T-helper 2 cell treated with Interferon-gamma antibody and Interleukin-4, amounts not matched to agents 5 μg/mL and 100 μg/mL, for 36 hours (primary cell): Measurements from ENCODE around the gene CBX2.
"Not testable (repeated sequence)": the region's sequence is repeated elsewhere in the genome, so short reads cannot be mapped to it uniquely, and the experiment has no call there.

Experiments used
- DNase-seq: peaks from one replicate; pipeline ENCODE4 v3.0.0; 2021; ENCODE audit warnings: low spot score
- H3K27ac Mint-ChIP-seq: one replicate; pipeline ENCODE4 v1.8.0; 2021; ENCODE audit warnings: mild to moderate bottlenecking, mixed read lengths
- H3K27me3 Mint-ChIP-seq: one replicate; pipeline ENCODE4 v1.8.0; 2021; ENCODE audit warnings: low read depth, mixed read lengths
- H3K36me3 Mint-ChIP-seq: one replicate; pipeline ENCODE4 v1.8.0; 2021; ENCODE audit warnings: low read depth, mixed read lengths
- H3K4me1 Mint-ChIP-seq: one replicate; pipeline ENCODE4 v1.8.0; 2021; ENCODE audit warnings: low read depth, mixed read lengths
- H3K4me3 Mint-ChIP-seq: one replicate; pipeline ENCODE4 v1.8.0; 2022; ENCODE audit warnings: mild to moderate bottlenecking, moderate library complexity, mixed read lengths
- H3K9me3 Mint-ChIP-seq: one replicate; pipeline ENCODE4 v1.8.0; 2021; ENCODE audit warnings: mixed read lengths

Gene CBX2

DNA sequence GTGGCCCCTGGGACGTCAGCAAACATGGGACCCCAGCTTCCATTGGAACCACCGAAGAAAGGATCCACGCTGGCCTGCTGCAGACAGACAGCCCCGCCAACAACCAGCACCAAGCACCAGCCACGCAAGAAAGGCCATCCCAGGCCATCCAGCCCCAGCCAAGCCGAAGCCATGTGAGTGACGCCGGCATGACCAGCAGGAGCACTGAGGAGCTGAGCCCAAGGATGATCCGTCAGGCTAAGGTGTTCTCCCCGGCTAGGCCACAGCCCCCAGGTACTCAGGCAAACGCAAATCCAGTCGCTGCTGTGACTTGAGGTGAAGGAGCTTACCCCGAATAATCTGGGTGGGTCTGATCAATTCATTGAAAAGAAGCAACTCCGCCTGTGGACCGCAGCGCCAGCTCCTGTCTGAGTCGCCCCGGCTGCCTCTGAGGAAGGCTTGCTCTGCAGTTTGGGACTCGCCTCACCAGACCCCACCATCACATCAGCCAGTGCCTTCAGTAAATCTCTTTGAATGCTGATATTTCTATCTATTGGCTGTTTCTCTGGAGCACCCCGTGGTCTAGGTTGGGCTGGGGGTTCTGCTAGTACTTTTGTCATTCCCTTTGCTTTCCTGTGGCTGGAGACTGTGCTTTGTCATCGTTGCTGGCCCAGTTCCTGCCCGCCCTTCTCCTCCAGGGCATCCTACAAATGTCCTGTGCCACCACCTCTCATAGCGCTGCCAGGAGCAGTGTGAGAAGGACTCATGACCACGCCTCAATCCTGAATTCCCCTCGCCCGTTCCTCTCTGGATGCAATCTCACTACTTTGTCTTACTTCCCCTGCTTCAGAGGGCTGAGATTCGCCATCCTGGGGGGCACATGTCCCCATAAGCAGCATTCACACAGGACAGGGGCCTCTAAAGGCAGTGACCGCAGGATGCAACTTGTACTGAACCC, 8.1 kb upstream of the CBX2 start:
- no peak for DNase-seq
- H3K4me1 Mint-ChIP-seq, result no peaks in the 10 kb centered on the region
- no peaks in the 10 kb centered on the region for H3K36me3 Mint-ChIP-seq
- H3K27me3 Mint-ChIP-seq, result peaks cover 25% of the 10 kb centered on the region
- H3K9me3 Mint-ChIP-seq, result no peaks in the 10 kb centered on the region
- no peak overlapping the region for H3K4me3 Mint-ChIP-seq
- no peak overlapping the region for H3K27ac Mint-ChIP-seq

DNA sequence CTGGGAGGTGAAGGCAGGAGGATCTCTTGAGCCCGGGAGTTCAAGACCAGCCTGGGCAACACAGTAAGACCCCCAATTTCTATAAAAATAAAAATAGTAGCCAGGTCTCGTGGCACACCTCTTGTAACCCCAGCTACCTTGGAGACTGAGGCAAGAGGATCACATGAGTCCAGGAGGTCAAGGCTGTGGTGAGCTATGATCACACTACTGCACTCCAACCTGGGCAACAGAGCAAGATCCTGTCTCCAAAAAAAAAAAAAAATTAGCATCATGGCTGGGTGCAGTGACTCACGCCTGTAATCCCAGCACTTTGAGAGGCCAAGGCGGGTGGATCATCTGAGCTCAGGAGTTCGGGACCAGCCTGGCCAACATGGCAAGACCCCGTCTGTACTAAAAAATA, 6.7 kb upstream of the CBX2 start:
- no peaks in the 10 kb centered on the region for H3K4me1 Mint-ChIP-seq
- H3K4me3 Mint-ChIP-seq, result no peak overlapping the region
- DNase-seq, result no peak
- peaks cover 39% of the 10 kb centered on the region for H3K27me3 Mint-ChIP-seq
- no peaks in the 10 kb centered on the region for H3K9me3 Mint-ChIP-seq
- no peak overlapping the region for H3K27ac Mint-ChIP-seq
- H3K36me3 Mint-ChIP-seq, result no peaks in the 10 kb centered on the region

DNA sequence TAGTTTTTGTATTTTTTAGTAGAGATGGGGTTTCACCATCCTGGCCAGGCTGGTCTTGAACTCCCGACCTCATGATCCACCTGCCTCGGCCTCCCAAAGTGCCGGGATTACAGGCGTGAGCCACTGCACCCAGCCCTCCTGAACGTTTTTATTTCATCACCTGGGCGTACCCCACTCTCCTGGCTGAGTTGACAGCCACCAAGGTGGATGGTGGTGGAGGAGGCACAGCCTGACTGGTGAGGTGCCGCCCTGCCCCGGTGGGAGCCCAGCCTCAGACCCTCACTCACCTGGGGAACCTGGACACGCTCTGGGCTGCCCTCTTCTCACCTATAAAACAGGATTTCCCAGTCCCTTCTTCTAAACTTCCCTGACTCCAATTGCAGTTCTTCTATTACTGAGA, 5.2 kb upstream of the CBX2 start:
- DNase-seq, H3K4me3 Mint-ChIP-seq, H3K9me3 Mint-ChIP-seq, H3K27ac Mint-ChIP-seq, H3K4me1 Mint-ChIP-seq, H3K36me3 Mint-ChIP-seq: not testable (repeated sequence)
- peaks cover 44% of the 10 kb centered on the region for H3K27me3 Mint-ChIP-seq

DNA sequence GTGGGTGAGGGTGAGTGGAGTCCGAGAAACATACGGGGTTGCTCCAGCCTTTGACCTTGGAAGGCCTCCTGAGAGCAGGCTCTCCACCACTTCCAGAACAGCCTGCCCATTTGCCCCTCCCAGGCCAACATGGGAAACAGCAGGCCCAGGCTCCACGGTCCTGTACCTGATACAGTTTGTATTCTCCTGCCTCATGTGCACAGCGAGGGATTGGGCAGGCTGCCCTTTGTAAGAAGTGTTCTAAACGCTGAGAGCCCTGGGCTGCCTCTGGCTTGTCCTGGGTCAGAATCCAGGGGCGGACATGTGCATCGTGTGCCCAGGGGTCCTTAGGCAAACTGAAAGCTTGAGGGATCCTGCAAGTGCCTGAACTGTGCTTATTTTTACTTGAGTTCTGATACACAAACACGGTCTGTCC, 3.4 kb upstream of the CBX2 start:
- Mint-ChIP-seq H3K27ac (no peak overlapping the region), H3K27me3 (peaks cover 53% of the 10 kb centered on the region), H3K36me3 (no peaks in the 10 kb centered on the region), H3K9me3 (no peaks in the 10 kb centered on the region), H3K4me3 (no peak overlapping the region), H3K4me1 (peaks cover 14% of the 10 kb centered on the region)
- no peak for DNase-seq

DNA sequence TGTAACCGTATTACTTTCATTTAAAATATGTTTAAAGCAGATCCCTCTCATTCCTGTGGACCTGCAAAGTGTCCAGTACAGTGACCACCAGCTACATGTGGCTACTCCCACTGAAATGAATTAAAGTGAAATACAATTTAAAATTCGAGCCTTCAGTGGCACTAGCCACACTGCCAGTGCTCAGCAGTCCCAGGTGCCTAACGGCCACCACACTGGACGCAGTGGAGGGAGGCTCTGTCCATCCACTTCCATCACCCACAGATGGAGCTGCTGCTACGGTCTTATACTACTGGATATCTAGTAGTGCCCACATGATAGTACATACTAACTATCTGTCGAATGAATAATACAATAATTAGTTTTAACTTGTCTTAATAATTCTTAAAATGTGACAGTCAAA, 2.3 kb upstream of the CBX2 start:
- no peaks in the 10 kb centered on the region for H3K36me3 Mint-ChIP-seq
- H3K27me3 Mint-ChIP-seq, result peaks cover 64% of the 10 kb centered on the region
- no peak overlapping the region for H3K27ac Mint-ChIP-seq
- H3K4me3 Mint-ChIP-seq, result no peak overlapping the region
- peaks cover 23% of the 10 kb centered on the region for H3K4me1 Mint-ChIP-seq
- no peaks in the 10 kb centered on the region for H3K9me3 Mint-ChIP-seq
- no peak for DNase-seq

DNA sequence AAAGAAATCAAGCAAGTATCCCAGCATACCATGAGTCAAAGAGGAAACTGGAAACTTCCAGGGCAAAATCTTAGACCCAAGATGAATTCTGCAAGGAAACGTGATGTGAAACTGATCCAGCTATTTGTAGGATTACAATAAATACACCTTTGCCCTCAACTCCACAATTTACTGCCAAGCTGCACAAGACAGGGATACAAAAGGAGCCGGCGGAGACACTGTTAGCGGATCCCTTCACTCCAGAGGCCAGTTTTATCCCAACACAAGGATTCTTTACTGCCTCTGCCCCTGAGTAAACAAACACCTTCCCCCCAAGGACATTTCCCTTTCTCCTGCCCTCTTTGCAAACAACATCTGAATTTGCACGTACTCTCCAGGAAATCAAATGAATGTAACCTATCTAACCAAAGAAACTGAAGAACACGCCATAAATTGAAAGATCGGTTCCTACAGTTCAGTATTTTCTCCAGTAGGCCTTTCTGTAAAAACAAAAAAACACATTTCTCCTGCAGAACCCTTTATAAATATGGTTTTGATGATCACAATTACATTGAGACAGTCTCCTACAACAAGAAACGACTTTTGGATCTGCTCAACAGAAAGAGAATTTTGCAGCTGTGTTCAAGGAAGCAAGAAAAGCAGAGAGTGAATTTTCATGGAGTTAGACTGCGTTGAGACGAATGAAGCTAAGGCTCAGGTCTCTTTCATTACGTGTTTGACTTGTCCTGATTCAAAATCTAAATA, 1.4 kb upstream of the CBX2 start:
- peaks cover 27% of the 10 kb centered on the region for H3K4me1 Mint-ChIP-seq
- H3K9me3 Mint-ChIP-seq, result no peaks in the 10 kb centered on the region
- H3K4me3 Mint-ChIP-seq, result peak overlapping the region; percentile 67
- H3K27ac Mint-ChIP-seq, result no peak overlapping the region
- DNase-seq, result no peak
- H3K36me3 Mint-ChIP-seq, result no peaks in the 10 kb centered on the region
- peaks cover 64% of the 10 kb centered on the region for H3K27me3 Mint-ChIP-seq

DNA sequence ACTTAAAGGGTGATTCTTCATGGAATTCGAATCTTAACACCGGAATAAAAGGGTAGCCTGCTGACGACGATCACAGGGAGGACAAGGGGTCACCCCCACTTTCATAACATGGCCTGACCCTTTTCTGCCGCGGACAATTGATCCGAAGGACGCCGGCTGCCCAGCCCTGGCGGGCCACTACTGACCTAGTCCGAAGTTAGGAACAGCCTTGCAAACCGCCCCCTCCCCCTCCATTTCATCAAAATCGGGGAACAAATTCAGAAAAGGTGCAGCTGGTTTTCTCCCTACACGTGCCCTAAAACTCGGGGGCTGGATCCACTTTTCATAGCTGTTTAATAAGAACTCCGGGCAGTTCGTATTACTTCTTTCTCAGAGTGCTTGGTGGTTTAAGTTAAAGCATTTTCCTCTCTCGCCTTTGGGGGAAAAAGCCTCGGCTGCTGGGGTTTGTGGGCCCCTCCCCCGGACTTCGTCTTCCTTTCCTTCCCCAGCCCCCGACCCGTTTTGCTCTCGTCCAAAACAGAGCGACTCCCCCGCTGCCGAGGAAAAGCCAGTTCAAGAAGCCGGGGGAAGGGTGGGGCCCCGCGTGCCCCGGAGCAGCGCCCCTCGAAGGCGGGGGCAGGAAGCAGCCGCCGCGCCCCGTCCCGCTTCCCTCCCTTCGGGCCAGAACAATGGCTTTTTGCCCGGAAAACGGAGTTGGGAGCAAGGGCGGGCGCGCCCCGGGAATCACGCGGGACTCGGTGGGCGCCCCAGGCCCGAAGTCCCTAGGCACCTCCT, 641 bp upstream of the CBX2 start:
- no peak overlapping the region for H3K27ac Mint-ChIP-seq

DNA sequence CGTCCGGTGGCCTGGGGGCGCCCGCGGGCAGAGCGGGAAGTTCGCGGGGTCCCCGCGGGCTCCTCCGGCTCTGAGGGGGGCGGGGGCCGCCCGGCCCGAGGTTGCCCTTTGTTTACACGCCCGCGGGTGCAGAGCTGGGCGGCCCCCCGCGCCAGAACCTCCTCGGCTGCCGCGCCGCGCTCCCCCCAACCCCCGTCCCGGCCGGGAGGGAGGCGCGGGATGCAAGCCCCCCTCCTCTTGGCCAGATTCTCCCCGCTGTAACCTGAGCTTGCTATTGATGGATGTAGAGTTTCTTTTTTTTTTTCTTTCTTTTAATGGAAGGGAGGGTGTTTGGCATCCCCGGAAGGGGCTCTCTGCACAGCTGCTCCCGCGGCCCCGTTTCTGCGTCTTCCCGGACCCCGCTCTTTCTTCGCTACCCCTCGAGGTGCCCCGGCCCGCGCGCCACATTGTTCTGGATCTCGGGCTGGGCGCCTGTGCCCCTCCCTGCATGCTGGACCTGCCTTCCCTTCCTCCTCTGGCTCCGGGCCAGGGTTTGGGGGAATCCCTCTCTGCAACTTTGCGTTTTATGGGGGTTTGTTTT, 646 bp downstream of the CBX2 start:
- no peak for DNase-seq
- H3K4me3 Mint-ChIP-seq, result peak overlapping the region; percentile 86

More for the DNA sequence above, 641 bp upstream of the CBX2 start:
- Mint-ChIP-seq H3K9me3 (no peaks in the 10 kb centered on the region), H3K27me3 (peaks cover 64% of the 10 kb centered on the region), H3K4me1 (peaks cover 27% of the 10 kb centered on the region), H3K36me3 (no peaks in the 10 kb centered on the region), H3K4me3 (peak overlapping the region; percentile 67)
- DNase-seq, result peak; percentile 41

DNA sequence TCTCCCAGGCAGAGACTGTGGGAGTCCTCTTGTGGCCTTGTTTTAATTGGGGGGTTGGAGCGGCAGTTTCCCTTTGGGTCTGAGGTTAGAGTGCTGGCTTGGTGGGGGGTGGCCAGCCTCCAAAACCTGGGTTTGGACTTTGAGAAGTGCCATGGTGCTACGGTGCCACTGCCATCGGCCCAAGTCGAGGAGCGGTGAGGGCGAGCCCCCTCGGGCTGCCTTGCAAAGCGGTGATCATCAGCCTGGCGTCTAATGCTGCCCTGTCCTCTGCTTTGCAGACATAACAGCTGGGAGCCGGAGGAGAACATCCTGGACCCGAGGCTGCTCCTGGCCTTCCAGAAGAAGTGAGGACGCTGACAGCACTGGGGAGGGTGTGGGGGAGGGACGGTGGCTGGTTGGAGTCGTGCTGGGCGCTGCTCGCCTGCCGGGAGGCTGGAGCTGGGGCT, 1.2 kb downstream of the CBX2 start:
- H3K4me1 Mint-ChIP-seq, result peaks cover 27% of the 10 kb centered on the region
- H3K36me3 Mint-ChIP-seq, result no peaks in the 10 kb centered on the region
- H3K27me3 Mint-ChIP-seq, result peaks cover 54% of the 10 kb centered on the region
- peak overlapping the region; percentile 79 for H3K27ac Mint-ChIP-seq
- no peaks in the 10 kb centered on the region for H3K9me3 Mint-ChIP-seq
- DNase-seq, result no peak
- peak overlapping the region; percentile 86 for H3K4me3 Mint-ChIP-seq

More for the DNA sequence above, 646 bp downstream of the CBX2 start:
- no peaks in the 10 kb centered on the region for H3K9me3 Mint-ChIP-seq
- peaks cover 27% of the 10 kb centered on the region for H3K4me1 Mint-ChIP-seq
- H3K27ac Mint-ChIP-seq, result peak overlapping the region; percentile 79
- no peaks in the 10 kb centered on the region for H3K36me3 Mint-ChIP-seq
- peaks cover 58% of the 10 kb centered on the region for H3K27me3 Mint-ChIP-seq

DNA sequence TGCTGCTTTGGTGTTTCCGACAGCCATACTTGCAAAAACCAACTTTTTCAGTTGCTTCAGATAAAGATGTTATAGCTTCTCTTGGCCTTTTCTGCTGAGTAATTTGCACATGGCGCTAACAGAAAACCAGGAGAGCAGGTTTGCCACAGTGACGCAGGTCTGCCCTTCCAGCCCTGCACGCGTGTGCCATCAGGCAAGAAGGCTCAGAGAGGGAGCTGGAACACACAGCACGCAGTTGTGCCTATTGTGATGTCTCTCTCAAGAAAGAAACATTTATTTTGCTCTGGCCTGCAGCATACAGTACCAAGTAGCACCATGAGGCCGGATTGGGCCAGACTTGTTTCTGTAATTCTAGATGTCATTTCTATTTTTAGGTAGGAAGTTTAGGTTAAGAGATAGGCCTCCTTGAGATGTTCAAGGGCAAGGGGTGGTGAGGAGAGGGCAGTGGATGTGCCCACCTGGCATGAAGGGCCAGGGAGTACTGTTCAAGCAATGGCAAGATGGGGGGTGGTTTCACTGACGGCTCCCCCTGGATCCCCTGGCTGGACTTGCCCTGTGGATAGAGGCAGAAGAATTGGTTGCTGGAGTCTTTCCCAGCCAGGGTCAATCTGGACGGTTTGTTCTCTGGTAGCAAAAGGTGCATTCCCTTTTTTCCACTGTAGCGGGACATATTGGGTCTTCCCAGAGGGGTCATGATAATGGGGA, 1.9 kb downstream of the CBX2 start:
- peaks cover 27% of the 10 kb centered on the region for H3K4me1 Mint-ChIP-seq
- no peaks in the 10 kb centered on the region for H3K9me3 Mint-ChIP-seq
- no peak overlapping the region for H3K27ac Mint-ChIP-seq

DNA sequence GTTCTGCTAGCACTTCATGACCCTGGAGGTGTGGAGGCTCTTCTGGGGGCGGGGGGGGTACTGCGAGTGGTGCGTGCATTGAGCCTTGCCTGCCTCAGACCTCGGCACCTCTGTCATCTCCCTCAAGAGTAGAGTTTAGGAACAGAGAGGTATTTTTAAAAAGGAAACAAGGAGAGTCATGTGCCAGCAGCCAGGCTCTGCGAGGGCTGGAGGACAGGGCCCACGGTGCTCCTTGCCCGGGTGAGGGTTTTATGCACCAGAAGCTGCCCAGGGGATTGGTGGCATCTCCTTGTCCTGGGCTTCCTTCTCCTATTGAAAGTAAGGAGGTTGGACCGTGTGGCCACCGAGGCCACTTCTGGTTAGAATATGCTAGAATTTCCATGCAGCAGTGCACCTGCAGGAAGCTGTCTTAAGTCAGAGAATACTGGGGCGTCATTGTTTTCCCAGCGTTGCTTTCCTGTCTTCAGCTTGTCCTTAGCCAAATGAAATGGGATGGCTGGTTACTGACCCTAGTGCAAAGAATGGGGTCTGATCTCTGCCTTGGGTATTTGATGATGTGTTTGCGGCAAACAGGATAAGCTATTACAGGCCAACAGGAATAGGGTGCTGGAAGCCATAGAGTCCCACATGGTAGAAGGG, 3.2 kb downstream of the CBX2 start:
- peaks cover 27% of the 10 kb centered on the region for H3K4me1 Mint-ChIP-seq
- H3K27ac Mint-ChIP-seq, result no peak overlapping the region
- H3K9me3 Mint-ChIP-seq, result no peaks in the 10 kb centered on the region
- peaks cover 35% of the 10 kb centered on the region for H3K27me3 Mint-ChIP-seq
- no peak for DNase-seq
- H3K4me3 Mint-ChIP-seq, result no peak overlapping the region
- peaks cover 2% of the 10 kb centered on the region for H3K36me3 Mint-ChIP-seq

More for the DNA sequence above, 1.9 kb downstream of the CBX2 start:
- no peak for DNase-seq
- H3K27me3 Mint-ChIP-seq, result peaks cover 47% of the 10 kb centered on the region
- peak overlapping the region; percentile 86 for H3K4me3 Mint-ChIP-seq
- H3K36me3 Mint-ChIP-seq, result no peaks in the 10 kb centered on the region

DNA sequence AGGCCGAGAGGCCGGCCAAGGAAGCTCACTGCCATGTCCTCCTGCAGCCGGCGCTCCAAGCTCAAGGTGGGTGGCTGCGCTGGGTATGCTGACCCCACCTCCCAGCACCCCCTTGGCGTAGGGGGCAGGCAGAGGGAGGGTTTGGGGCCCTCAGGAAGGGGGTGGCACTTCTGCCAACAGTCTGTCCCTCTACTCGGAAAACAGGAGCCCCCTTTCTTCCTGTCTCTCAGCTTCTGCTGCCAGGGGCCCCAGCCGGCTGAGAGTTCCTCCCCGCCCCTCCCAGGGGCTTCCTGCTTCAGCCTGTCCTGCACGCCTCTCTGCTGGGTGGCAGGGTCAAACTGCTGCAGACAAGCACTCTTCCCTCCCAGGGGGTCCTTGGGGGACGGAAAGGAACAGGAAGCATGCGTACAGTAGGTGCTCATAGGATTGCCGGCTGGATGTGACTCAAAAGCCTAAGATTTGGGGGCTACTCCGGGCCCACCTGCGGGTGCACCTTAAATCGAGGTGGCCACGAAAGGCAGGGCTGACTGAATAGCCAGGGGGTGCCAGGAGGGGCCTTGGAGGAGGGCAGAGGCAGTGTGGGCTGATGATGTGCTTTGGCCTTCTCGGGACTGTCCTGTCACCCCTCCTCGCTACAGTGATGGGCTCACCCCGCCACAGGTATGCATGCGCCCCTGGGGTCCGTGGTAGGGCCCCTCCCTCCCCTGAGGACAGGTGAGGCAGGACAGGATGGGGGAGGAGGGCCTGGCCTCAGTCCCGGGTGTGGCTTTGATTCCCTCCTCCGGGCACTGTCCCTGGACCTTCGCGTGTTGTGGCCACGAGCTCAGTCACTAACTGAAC, 4.0 kb downstream of the CBX2 start:
- peaks cover 23% of the 10 kb centered on the region for H3K4me1 Mint-ChIP-seq
- no peaks in the 10 kb centered on the region for H3K9me3 Mint-ChIP-seq
- peaks cover 31% of the 10 kb centered on the region for H3K27me3 Mint-ChIP-seq
- H3K27ac Mint-ChIP-seq, result no peak overlapping the region
- peaks cover 2% of the 10 kb centered on the region for H3K36me3 Mint-ChIP-seq
- no peak overlapping the region for H3K4me3 Mint-ChIP-seq
- DNase-seq, result no peak
